DMS 273 treated with DMSO at 0.1 percent for 48 hours (cell line): ENCODE results near the gene CR1.
"Not testable (repeated sequence)": the region's sequence is repeated elsewhere in the genome, so short reads cannot be mapped to it uniquely, and the experiment has no call there.

Experiments
- DNase-seq: peaks from one replicate; lab custom pipeline; 2025; lab: John Stamatoyannopoulos, UW

The CR1 gene

GRCh38 chr1:207581496-207582153 is 85.7 kb downstream of the CR1 start:
- DNase-seq: no peak

- not testable (repeated sequence) for DNase-seq
These were observed 93.5 kb downstream of the CR1 start for GRCh38 chr1:207589506-207589905.

GRCh38 chr1:207591205-207591604 is 95.2 kb downstream of the CR1 start:
- not testable (repeated sequence) for DNase-seq

GRCh38 chr1:207594095-207594494 is 98.1 kb downstream of the CR1 start:
- not testable (repeated sequence) for DNase-seq

GRCh38 chr1:207603777-207604176 is 107.8 kb downstream of the CR1 start:
- DNase-seq: no peak

GRCh38 chr1:207605444-207606361 is 109.7 kb downstream of the CR1 start:
- no peak for DNase-seq

GRCh38 chr1:207606362-207606755 is 110.4 kb downstream of the CR1 start:
- DNase-seq: no peak

GRCh38 chr1:207612762-207613161 is 116.8 kb downstream of the CR1 start:
- DNase-seq: no peak

GRCh38 chr1:207619871-207620542 is 124.0 kb downstream of the CR1 start:
- DNase-seq: peak; percentile 15

GRCh38 chr1:207620543-207620893 is 124.6 kb downstream of the CR1 start:
- no peak for DNase-seq

- not testable (repeated sequence) for DNase-seq
These were observed 129.6 kb downstream of the CR1 start for GRCh38 chr1:207625504-207626071.

- DNase-seq: no peak
These were observed 131.0 kb downstream of the CR1 start for GRCh38 chr1:207626972-207627337.

GRCh38 chr1:207627496-207627895 is 131.5 kb downstream of the CR1 start:
- no peak for DNase-seq

GRCh38 chr1:207628776-207629175 is 132.8 kb downstream of the CR1 start:
- DNase-seq: no peak

GRCh38 chr1:207631137-207631536 is 135.2 kb downstream of the CR1 start:
- no peak for DNase-seq

GRCh38 chr1:207633226-207633625 is 137.3 kb downstream of the CR1 start:
- no peak for DNase-seq

- DNase-seq: not testable (repeated sequence)
These were observed 137.8 kb downstream of the CR1 start for GRCh38 chr1:207633699-207634289.

- not testable (repeated sequence) for DNase-seq
These were observed 138.3 kb downstream of the CR1 start for GRCh38 chr1:207634293-207634692.

- not testable (repeated sequence) for DNase-seq
These were observed 139.7 kb downstream of the CR1 start for GRCh38 chr1:207635569-207636186.

- not testable (repeated sequence) for DNase-seq
These were observed 142.7 kb downstream of the CR1 start for GRCh38 chr1:207638487-207639145.

- not testable (repeated sequence) for DNase-seq
These were observed 143.4 kb downstream of the CR1 start for GRCh38 chr1:207639362-207639761.
